ENCODE measurements around the gene BIN1. TPM values are rescaled to one million over a fixed set of nuclear protein-coding genes. Genes with fewer than 3 reads are reported as not detected.
"Not testable (repeated sequence)": the region's sequence is repeated elsewhere in the genome, so short reads cannot be mapped to it uniquely, and the experiment has no call there.

Gene BIN1
- total and polyA plus RNA-seq, 2 donors (not counting 1 experiment from before 2014, with no cell fraction given) = 90.6 to 92.3 TPM

- Histone ChIP-seq H3K27me3 (replicated peaks in 1 of 4; ENCODE audit: control extremely low read depth in 1 of 4, control insufficient read depth in 3 of 4, insufficient read depth in 4 of 4, low read length in 3 of 4) (no peaks in the 10 kb centered on the region), H2AFZ (ENCODE audit: insufficient read depth, low read depth, low read length, poor library complexity, severe bottlenecking) (no peak overlapping the region), H3K79me2 (ENCODE audit: control insufficient read depth, insufficient read depth, low read length) (no peaks in the 10 kb centered on the region), H3K4me1 (ENCODE audit: control insufficient read depth in 2 of 2, insufficient read depth in 2 of 2, low read length in 2 of 2) (peaks cover 2 to 10% of the 10 kb centered on the region in 2 donors), H3K4me3 (ENCODE audit: control extremely low read depth in 1 of 5, extremely low read depth in 1 of 5, insufficient read depth in 1 of 5, low read depth in 2 of 5, low read length in 4 of 5) (no peak overlapping the region), H4K20me1 (ENCODE audit: control insufficient read depth, insufficient read depth, low read length, poor library complexity, severe bottlenecking) (no peaks in the 10 kb centered on the region), H3K9me3 (ENCODE audit: control extremely low read depth in 1 of 3, control insufficient read depth in 2 of 3, insufficient read depth in 1 of 3, low read length in 2 of 3) (no peaks in the 10 kb centered on the region), H3K27ac (ENCODE audit: low read length in 2 of 2) (no peak overlapping the region), H3K36me3 (replicated peaks in 1 of 2; ENCODE audit: control extremely low read depth in 1 of 2, control insufficient read depth in 1 of 2, extremely low read depth in 1 of 2, insufficient read depth in 2 of 2, low read length in 1 of 2) (no peaks in the 10 kb centered on the region), H3K4me2 (replicated peaks; ENCODE audit: low read depth, low read length, poor library complexity, severe bottlenecking) (no peak overlapping the region), H3K9ac (ENCODE audit: low read length) (no peak overlapping the region)
- POLR2A ChIA-PET = no interaction called here
- Mint-ChIP-seq H3K27me3 (no peaks in the 10 kb centered on the region), H3K4me3 (no peak overlapping the region), H3K9me3 (ENCODE audit: insufficient read depth) (no peaks in the 10 kb centered on the region), H3K4me1 (peaks cover 10% of the 10 kb centered on the region), H3K27ac (no peak overlapping the region)
- intact Hi-C loops (cut with micrococcal nuclease) = no loop called here
- 100% methylated on average over 1 of the region's 1 CpG for WGBS (ENCODE audit: insufficient coverage)
- no peak for ATAC-seq (ENCODE audit: low read depth)
- TF ChIP-seq CTCF (IDR thresholded peaks at IDR 0.05) = no peak
- no peak for TF ChIP-seq EZH2 (IDR thresholded peaks at IDR 0.05; ENCODE audit: borderline replicate concordance, insufficient read depth, low read depth, low read length, poor library complexity, severe bottlenecking)
- CTCF ChIA-PET = no interaction called here
- no peak for DNase-seq
Measured at GRCh38 chr2:127121353-127121752, 14.4 kb upstream of the BIN1 start.

- H3K79me2 ChIP-seq (ENCODE audit: control insufficient read depth, insufficient read depth, low read length); H3K4me1 Mint-ChIP-seq; H2AFZ ChIP-seq (ENCODE audit: insufficient read depth, low read depth, low read length, poor library complexity, severe bottlenecking); CTCF ChIA-PET; H3K27me3 Mint-ChIP-seq; H3K4me2 ChIP-seq (replicated peaks; ENCODE audit: low read depth, low read length, poor library complexity, severe bottlenecking); DNase-seq; H3K9me3 Mint-ChIP-seq (ENCODE audit: insufficient read depth); H3K27ac ChIP-seq (ENCODE audit: low read length in 2 of 2); H3K4me3 ChIP-seq (ENCODE audit: control extremely low read depth in 1 of 5, extremely low read depth in 1 of 5, insufficient read depth in 1 of 5, low read depth in 2 of 5, low read length in 4 of 5); ATAC-seq (ENCODE audit: low read depth); H3K4me3 Mint-ChIP-seq; H3K4me1 ChIP-seq (ENCODE audit: control insufficient read depth in 2 of 2, insufficient read depth in 2 of 2, low read length in 2 of 2); intact Hi-C loops (cut with micrococcal nuclease); POLR2A ChIA-PET; H3K36me3 ChIP-seq (replicated peaks in 1 of 2; ENCODE audit: control extremely low read depth in 1 of 2, control insufficient read depth in 1 of 2, extremely low read depth in 1 of 2, insufficient read depth in 2 of 2, low read length in 1 of 2); H3K27me3 ChIP-seq (replicated peaks in 1 of 4; ENCODE audit: control extremely low read depth in 1 of 4, control insufficient read depth in 3 of 4, insufficient read depth in 4 of 4, low read length in 3 of 4); H3K9me3 ChIP-seq (ENCODE audit: control extremely low read depth in 1 of 3, control insufficient read depth in 2 of 3, insufficient read depth in 1 of 3, low read length in 2 of 3); H3K27ac Mint-ChIP-seq; H4K20me1 ChIP-seq (ENCODE audit: control insufficient read depth, insufficient read depth, low read length, poor library complexity, severe bottlenecking); H3K9ac ChIP-seq (ENCODE audit: low read length): not testable (repeated sequence)
- 96% methylated on average over 17 of the region's 20 CpGs for WGBS (ENCODE audit: insufficient coverage)
Measured at GRCh38 chr2:127120408-127120807, 13.5 kb upstream of the BIN1 start.
